ENCODE results near the gene TMEM167A. TPM values are rescaled to one million over a fixed set of nuclear protein-coding genes. Genes with fewer than 3 reads are reported as not detected.

The TMEM167A gene
- total and polyA plus RNA-seq, 2 of the 4 experiments (the other 2 are of a cell fraction) = 34.6 to 45.1 TPM

- TF ChIP-seq ELK1 (IDR thresholded peaks at IDR 0.05; ENCODE audit: borderline replicate concordance, low read depth, low read length) (no peak), BHLHE40 (IDR thresholded peaks at IDR 0.05; ENCODE audit: low read depth, low read length) (no peak), CHD1 (IDR thresholded peaks at IDR 0.05; ENCODE audit: low read depth, low read length) (no peak), CEBPB (IDR thresholded peaks at IDR 0.05; ENCODE audit: low read depth, low read length) (no peak), POLR2A (IDR thresholded peaks at IDR 0.05; ENCODE audit: low read depth, low read length) (no peak), SMC3 (IDR thresholded peaks at IDR 0.05; ENCODE audit: low read depth, low read length) (no peak), FOS (IDR thresholded peaks at IDR 0.05; ENCODE audit: low read depth, low read length) (no peak), NFE2L2 (IDR thresholded peaks at IDR 0.05; ENCODE audit: low read depth, low read length) (no peak), CTCF (conservative IDR thresholded peaks at IDR 0.05; ENCODE audit: low read depth, low read length) (no peak), MXI1 (IDR thresholded peaks at IDR 0.05; ENCODE audit: borderline replicate concordance, low read depth, low read length) (no peak), MAFK (IDR thresholded peaks at IDR 0.05; ENCODE audit: low read depth, low read length) (no peak), RFX5 (IDR thresholded peaks at IDR 0.05; ENCODE audit: low read depth, low read length) (no peak), RCOR1 (IDR thresholded peaks at IDR 0.05; ENCODE audit: insufficient replicate concordance, low read length) (no peak), MAZ (IDR thresholded peaks at IDR 0.05; ENCODE audit: borderline replicate concordance, low read depth, low read length) (no peak), RAD21 (IDR thresholded peaks at IDR 0.05; ENCODE audit: low read length) (no peak), USF2 (IDR thresholded peaks at IDR 0.05; ENCODE audit: low read depth, low read length) (no peak)
- H2BK120ac ChIP-seq (ENCODE audit: low read depth, low read length) = peak overlapping the region; percentile 71
- H4K8ac ChIP-seq (ENCODE audit: low read depth in 2 of 2, low read length in 2 of 2) = 0 out of 4 replicates have a peak overlapping the region, but pooled peaks of 1 of the 2 experiments have one; percentile 41
- no peak overlapping the region for H4K5ac ChIP-seq (ENCODE audit: low read depth, low read length)
- peaks cover 4 to 23% of the 10 kb centered on the region in 2 experiments; a peak in 2 of 4 replicates for H3K79me1 ChIP-seq (ENCODE audit: low read depth in 1 of 2, low read length in 2 of 2)
- in situ Hi-C loops (cut with MboI; ENCODE audit: low sequenced_read_pairs) = loop anchor here (25.0 kb wide), 1 partner anchor 466 kb away; no protein-coding TSS in a partner anchor
- no TSS peak for BruUV-seq (replicated peaks)
- dilution Hi-C loops (cut with HindIII; ENCODE audit: low sequenced_read_pairs, unreplicated experiment) = no loop called here
- H3K4ac ChIP-seq (ENCODE audit: low read depth, low read length) = peak overlapping the region; percentile 4; the same call in 1 of the 2 replicates
- H3K27me3 ChIP-seq (ENCODE audit: control insufficient read depth, insufficient read depth, low read length) = no peaks in the 10 kb centered on the region
- no peaks in the 10 kb centered on the region for H3K9me3 ChIP-seq (ENCODE audit: control insufficient read depth, insufficient read depth, low read length)
- peaks cover 9% of the 10 kb centered on the region for H3K4me1 ChIP-seq (ENCODE audit: control insufficient read depth, insufficient read depth, low read length)
- no peak overlapping the region for H3K4me2 ChIP-seq (ENCODE audit: low read depth, low read length)
- no peak overlapping the region for H2AK9ac ChIP-seq (replicated peaks; ENCODE audit: low read depth, low read length, poor library complexity)
- no peak overlapping the region for H2BK5ac ChIP-seq (ENCODE audit: low read depth, low read length, poor library complexity, severe bottlenecking)
- H4K20me1 ChIP-seq (ENCODE audit: insufficient read depth, low read length) = no peaks in the 10 kb centered on the region
- no peak overlapping the region for H3K9ac ChIP-seq (ENCODE audit: low read depth, low read length)
- H4K91ac ChIP-seq (ENCODE audit: insufficient read depth, low read depth, low read length) = no peak overlapping the region
- H3K9me1 ChIP-seq (ENCODE audit: insufficient read depth, low read length) = no peaks in the 10 kb centered on the region
- CTCF ChIA-PET = no interaction called here
- H2AK5ac ChIP-seq (ENCODE audit: low read depth, low read length) = no peak overlapping the region
- no peak for ATAC-seq (ENCODE audit: low read depth)
- POLR2A ChIA-PET (ENCODE audit: unreplicated experiment) = no interaction called here
- DNase-seq = peak; percentile 18
- no peak overlapping the region for H3K4me3 ChIP-seq (ENCODE audit: insufficient read depth, low read depth, low read length)
- H2BK15ac ChIP-seq (ENCODE audit: low read depth, low read length) = no peak overlapping the region
- H3K18ac ChIP-seq (ENCODE audit: low read depth, low read length) = no peak overlapping the region
- H3K56ac ChIP-seq (ENCODE audit: extremely low read depth, insufficient read depth, low read length) = no peak overlapping the region
- no peak overlapping the region for H2AFZ ChIP-seq (replicated peaks; ENCODE audit: low read length, poor library complexity)
- WGBS, 2 experiments (ENCODE audit: extremely low coverage in 2 of 2, insufficient read length in 1 of 2) = no CpG with 5 or more reads among the region's 2 CpGs
- peak overlapping the region; percentile 54 for H2BK20ac ChIP-seq (ENCODE audit: low read depth, low read length)
- no peak overlapping the region for H3K23ac ChIP-seq (ENCODE audit: low read depth, low read length)
- H3K27ac ChIP-seq (ENCODE audit: insufficient read depth, low read length) = no peak overlapping the region
- intact Hi-C loops (cut with micrococcal nuclease) = no loop called here
- no peak overlapping the region for H3K14ac ChIP-seq (replicated peaks; ENCODE audit: low read depth, low read length)
- no peaks in the 10 kb centered on the region for H3K36me3 ChIP-seq (ENCODE audit: control insufficient read depth, insufficient read depth, low read length)
Observed at GRCh38 chr5:83096660-83097339, 19.6 kb upstream of the TMEM167A start.

Data from IMR-90 (cell line).